Measurements from ENCODE around the gene FAM83C.

The FAM83C gene

GRCh38 chr20:35291654-35292503 lies at the start of gene FAM83C:
FAM83C (minus strand) TSS chr20:35292425; CDS start chr20:35292304, 121 bp downstream.
- H3K27ac ChIP-seq (ENCODE audit: low read depth, low read length), result no peak within 1 kb of the TSS
- no peak within 1 kb of the TSS for H3K9ac ChIP-seq (ENCODE audit: low read depth in 1 of 2, low read length in 2 of 2)
- peaks cover 0 to under 1% of the 10 kb centered on the region in 2 donors for H3K27me3 ChIP-seq (ENCODE audit: control insufficient read depth in 1 of 2, insufficient read depth in 2 of 2, low read length in 2 of 2)

GRCh38 chr20:35341366-35342028 lies 49.3 kb upstream of the FAM83C start:
- Histone ChIP-seq H3K27ac (ENCODE audit: low read depth, low read length) (no peak overlapping the region), H3K9ac (ENCODE audit: low read depth in 1 of 2, low read length in 2 of 2) (no peak overlapping the region), H3K9me3 (ENCODE audit: control insufficient read depth in 1 of 2, low read length in 2 of 2) (no peaks in the 10 kb centered on the region), H3K4me1 (ENCODE audit: control insufficient read depth in 1 of 2, insufficient read depth in 2 of 2, low read length in 2 of 2) (peaks cover 6 to 12% of the 10 kb centered on the region in 2 donors), H3K4me3 (ENCODE audit: low read depth in 1 of 2, low read length in 2 of 2) (no peak overlapping the region), H3K36me3 (ENCODE audit: control insufficient read depth in 1 of 2, insufficient read depth in 2 of 2, low read length in 2 of 2) (peaks cover 4 to 41% of the 10 kb centered on the region in 2 donors), H3K27me3 (ENCODE audit: control insufficient read depth in 1 of 2, insufficient read depth in 2 of 2, low read length in 2 of 2) (no peaks in the 10 kb centered on the region)

More at GRCh38 chr20:35291654-35292503, at the start of gene FAM83C:
- Histone ChIP-seq H3K36me3 (ENCODE audit: control insufficient read depth in 1 of 2, insufficient read depth in 2 of 2, low read length in 2 of 2) (no peaks in the 10 kb centered on the region), H3K9me3 (ENCODE audit: control insufficient read depth in 1 of 2, low read length in 2 of 2) (no peaks in the 10 kb centered on the region), H3K4me1 (ENCODE audit: control insufficient read depth in 1 of 2, insufficient read depth in 2 of 2, low read length in 2 of 2) (no peaks in the 10 kb centered on the region), H3K4me3 (ENCODE audit: low read depth in 1 of 2, low read length in 2 of 2) (no peak within 1 kb of the TSS)

DNA sequence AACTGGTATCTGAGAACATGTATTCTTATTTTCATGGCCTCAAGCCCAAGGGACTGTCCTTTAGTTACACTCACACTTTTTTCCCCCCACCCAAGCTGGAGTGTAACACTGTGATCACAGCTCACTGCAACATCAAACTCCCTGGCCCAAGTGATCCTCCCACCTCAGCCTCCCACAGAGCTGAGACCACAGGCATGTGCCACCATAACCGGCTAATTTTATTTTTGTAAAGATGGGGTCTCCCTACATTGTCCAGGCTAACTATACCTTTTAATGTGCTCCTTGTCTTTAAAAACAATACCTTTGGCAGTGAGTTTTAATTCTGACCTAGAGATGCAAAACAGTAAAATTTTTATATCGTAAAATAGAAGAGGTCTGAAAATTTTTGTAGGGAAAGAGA lies 48.2 kb upstream of the FAM83C start:
- Histone ChIP-seq H3K36me3 (ENCODE audit: control insufficient read depth in 1 of 2, insufficient read depth in 2 of 2, low read length in 2 of 2) (peaks cover 4 to 31% of the 10 kb centered on the region in 2 donors), H3K27me3 (ENCODE audit: control insufficient read depth in 1 of 2, insufficient read depth in 2 of 2, low read length in 2 of 2) (no peaks in the 10 kb centered on the region), H3K4me1 (ENCODE audit: control insufficient read depth in 1 of 2, insufficient read depth in 2 of 2, low read length in 2 of 2) (peaks cover 6 to 12% of the 10 kb centered on the region in 2 donors), H3K27ac (ENCODE audit: low read depth, low read length) (no peak overlapping the region), H3K9ac (ENCODE audit: low read depth in 1 of 2, low read length in 2 of 2) (no peak overlapping the region), H3K4me3 (ENCODE audit: low read depth in 1 of 2, low read length in 2 of 2) (no peak overlapping the region), H3K9me3 (ENCODE audit: control insufficient read depth in 1 of 2, low read length in 2 of 2) (no peaks in the 10 kb centered on the region)

- no peak overlapping the region for H3K4me3 ChIP-seq (ENCODE audit: low read depth in 1 of 2, low read length in 2 of 2)
- no peaks in the 10 kb centered on the region for H3K27me3 ChIP-seq (ENCODE audit: control insufficient read depth in 1 of 2, insufficient read depth in 2 of 2, low read length in 2 of 2)
- H3K9ac ChIP-seq (ENCODE audit: low read depth in 1 of 2, low read length in 2 of 2), result no peak overlapping the region
- H3K27ac ChIP-seq (ENCODE audit: low read depth, low read length), result no peak overlapping the region
- H3K36me3 ChIP-seq (ENCODE audit: control insufficient read depth in 1 of 2, insufficient read depth in 2 of 2, low read length in 2 of 2), result peaks cover 4 to 24% of the 10 kb centered on the region in 2 donors
- H3K9me3 ChIP-seq (ENCODE audit: control insufficient read depth in 1 of 2, low read length in 2 of 2), result no peaks in the 10 kb centered on the region
- peaks cover 6 to 12% of the 10 kb centered on the region in 2 donors for H3K4me1 ChIP-seq (ENCODE audit: control insufficient read depth in 1 of 2, insufficient read depth in 2 of 2, low read length in 2 of 2)
Measured at GRCh38 chr20:35339636-35340035, 47.4 kb upstream of the FAM83C start.

GRCh38 chr20:35339007-35339406 lies 46.8 kb upstream of the FAM83C start:
- H3K27ac ChIP-seq (ENCODE audit: low read depth, low read length), result no peak overlapping the region
- H3K27me3 ChIP-seq (ENCODE audit: control insufficient read depth in 1 of 2, insufficient read depth in 2 of 2, low read length in 2 of 2), result no peaks in the 10 kb centered on the region
- H3K4me3 ChIP-seq (ENCODE audit: low read depth in 1 of 2, low read length in 2 of 2), result no peak overlapping the region
- peaks cover under 1 to 6% of the 10 kb centered on the region in 2 donors for H3K4me1 ChIP-seq (ENCODE audit: control insufficient read depth in 1 of 2, insufficient read depth in 2 of 2, low read length in 2 of 2)
- no peak overlapping the region for H3K9ac ChIP-seq (ENCODE audit: low read depth in 1 of 2, low read length in 2 of 2)
- H3K36me3 ChIP-seq (ENCODE audit: control insufficient read depth in 1 of 2, insufficient read depth in 2 of 2, low read length in 2 of 2), result peaks cover 4 to 20% of the 10 kb centered on the region in 2 donors
- H3K9me3 ChIP-seq (ENCODE audit: control insufficient read depth in 1 of 2, low read length in 2 of 2), result no peaks in the 10 kb centered on the region

DNA sequence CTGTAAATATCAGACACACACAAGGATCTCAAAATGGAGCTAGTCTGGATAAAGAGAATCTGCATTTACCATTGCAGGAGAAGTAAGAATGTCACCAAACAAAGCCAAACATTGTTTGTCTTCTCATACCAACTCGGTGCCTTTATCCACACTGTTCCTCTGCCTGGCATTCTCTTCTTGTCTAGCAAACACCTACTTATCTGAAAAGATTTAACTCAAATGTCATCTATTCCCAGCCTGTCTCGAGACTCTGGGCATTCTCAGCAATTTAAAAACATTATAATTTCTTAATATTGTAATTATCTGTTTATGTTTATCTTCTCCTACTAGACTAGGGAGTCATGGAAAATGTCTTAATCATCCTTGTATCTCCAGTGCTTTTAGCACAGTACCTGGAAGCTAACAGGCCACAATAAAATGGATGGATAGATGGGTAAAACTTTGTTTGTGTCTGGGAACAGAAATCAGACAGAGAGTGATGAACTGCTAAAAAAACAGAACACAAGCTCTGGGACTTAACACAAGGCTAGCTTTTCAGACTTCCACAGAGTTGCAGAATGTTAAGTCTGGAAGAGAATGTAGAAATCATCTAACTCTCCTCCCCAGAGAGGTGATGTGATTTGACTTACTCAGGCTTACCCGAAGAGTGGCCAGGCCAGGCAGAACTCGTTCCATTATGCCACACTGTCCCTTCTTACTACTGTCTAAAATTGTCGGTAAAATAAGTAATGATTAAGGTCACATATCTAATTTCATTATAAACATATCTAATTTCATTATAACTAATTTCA lies 42.3 kb upstream of the FAM83C start:
- no peak overlapping the region for H3K4me3 ChIP-seq (ENCODE audit: low read depth in 1 of 2, low read length in 2 of 2)
- no peaks in the 10 kb centered on the region for H3K36me3 ChIP-seq (ENCODE audit: control insufficient read depth in 1 of 2, insufficient read depth in 2 of 2, low read length in 2 of 2)
- H3K4me1 ChIP-seq (ENCODE audit: control insufficient read depth in 1 of 2, insufficient read depth in 2 of 2, low read length in 2 of 2), result peaks cover 0 to 5% of the 10 kb centered on the region in 2 donors
- H3K9ac ChIP-seq (ENCODE audit: low read depth in 1 of 2, low read length in 2 of 2), result no peak overlapping the region
- no peaks in the 10 kb centered on the region for H3K27me3 ChIP-seq (ENCODE audit: control insufficient read depth in 1 of 2, insufficient read depth in 2 of 2, low read length in 2 of 2)
- no peaks in the 10 kb centered on the region for H3K9me3 ChIP-seq (ENCODE audit: control insufficient read depth in 1 of 2, low read length in 2 of 2)
- H3K27ac ChIP-seq (ENCODE audit: low read depth, low read length), result no peak overlapping the region

GRCh38 chr20:35333606-35334005 lies 41.4 kb upstream of the FAM83C start:
- H3K36me3 ChIP-seq (ENCODE audit: control insufficient read depth in 1 of 2, insufficient read depth in 2 of 2, low read length in 2 of 2), result no peaks in the 10 kb centered on the region
- no peaks in the 10 kb centered on the region for H3K9me3 ChIP-seq (ENCODE audit: control insufficient read depth in 1 of 2, low read length in 2 of 2)
- no peak overlapping the region for H3K27ac ChIP-seq (ENCODE audit: low read depth, low read length)
- no peak overlapping the region for H3K9ac ChIP-seq (ENCODE audit: low read depth in 1 of 2, low read length in 2 of 2)
- H3K4me3 ChIP-seq (ENCODE audit: low read depth in 1 of 2, low read length in 2 of 2), result no peak overlapping the region
- peaks cover 4 to 12% of the 10 kb centered on the region in 2 donors for H3K4me1 ChIP-seq (ENCODE audit: control insufficient read depth in 1 of 2, insufficient read depth in 2 of 2, low read length in 2 of 2)
- no peaks in the 10 kb centered on the region for H3K27me3 ChIP-seq (ENCODE audit: control insufficient read depth in 1 of 2, insufficient read depth in 2 of 2, low read length in 2 of 2)

DNA sequence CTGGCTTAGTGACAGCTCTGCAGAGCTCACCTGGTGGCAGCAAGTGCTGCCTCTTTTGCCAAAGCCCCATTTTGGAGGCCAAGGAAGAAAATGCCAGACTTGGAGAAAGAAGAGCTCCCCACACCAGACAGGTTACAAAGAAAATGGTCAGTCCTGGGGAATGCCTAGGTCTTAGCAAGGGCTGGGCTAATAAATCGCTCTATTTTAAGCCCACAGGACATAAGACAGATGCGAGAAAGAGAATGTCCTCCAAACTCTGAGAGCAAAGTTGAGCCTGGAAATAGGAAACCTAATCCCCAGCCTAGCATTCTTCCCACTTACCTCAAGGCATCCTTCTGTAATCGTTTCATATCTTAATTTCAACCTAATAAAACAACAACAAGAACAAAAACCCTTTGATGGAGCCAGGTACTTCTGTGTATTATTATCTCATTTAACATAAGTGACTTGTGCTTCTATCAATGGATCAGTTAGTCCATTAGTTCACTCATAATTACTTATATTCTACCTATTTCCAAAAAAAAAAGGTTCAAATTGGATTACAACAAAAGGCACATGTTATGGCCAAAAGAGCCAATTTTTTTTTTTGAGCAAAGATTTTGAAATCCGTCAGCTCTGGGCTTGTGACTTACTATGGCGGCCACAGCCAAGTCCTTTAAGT lies 40.4 kb upstream of the FAM83C start:
- Histone ChIP-seq H3K36me3 (ENCODE audit: control insufficient read depth in 1 of 2, insufficient read depth in 2 of 2, low read length in 2 of 2) (no peaks in the 10 kb centered on the region), H3K9me3 (ENCODE audit: control insufficient read depth in 1 of 2, low read length in 2 of 2) (no peaks in the 10 kb centered on the region), H3K4me1 (ENCODE audit: control insufficient read depth in 1 of 2, insufficient read depth in 2 of 2, low read length in 2 of 2) (peaks cover 4 to 18% of the 10 kb centered on the region in 2 donors), H3K4me3 (ENCODE audit: low read depth in 1 of 2, low read length in 2 of 2) (no peak overlapping the region), H3K27ac (ENCODE audit: low read depth, low read length) (no peak overlapping the region), H3K9ac (ENCODE audit: low read depth in 1 of 2, low read length in 2 of 2) (no peak overlapping the region), H3K27me3 (ENCODE audit: control insufficient read depth in 1 of 2, insufficient read depth in 2 of 2, low read length in 2 of 2) (no peaks in the 10 kb centered on the region)

DNA sequence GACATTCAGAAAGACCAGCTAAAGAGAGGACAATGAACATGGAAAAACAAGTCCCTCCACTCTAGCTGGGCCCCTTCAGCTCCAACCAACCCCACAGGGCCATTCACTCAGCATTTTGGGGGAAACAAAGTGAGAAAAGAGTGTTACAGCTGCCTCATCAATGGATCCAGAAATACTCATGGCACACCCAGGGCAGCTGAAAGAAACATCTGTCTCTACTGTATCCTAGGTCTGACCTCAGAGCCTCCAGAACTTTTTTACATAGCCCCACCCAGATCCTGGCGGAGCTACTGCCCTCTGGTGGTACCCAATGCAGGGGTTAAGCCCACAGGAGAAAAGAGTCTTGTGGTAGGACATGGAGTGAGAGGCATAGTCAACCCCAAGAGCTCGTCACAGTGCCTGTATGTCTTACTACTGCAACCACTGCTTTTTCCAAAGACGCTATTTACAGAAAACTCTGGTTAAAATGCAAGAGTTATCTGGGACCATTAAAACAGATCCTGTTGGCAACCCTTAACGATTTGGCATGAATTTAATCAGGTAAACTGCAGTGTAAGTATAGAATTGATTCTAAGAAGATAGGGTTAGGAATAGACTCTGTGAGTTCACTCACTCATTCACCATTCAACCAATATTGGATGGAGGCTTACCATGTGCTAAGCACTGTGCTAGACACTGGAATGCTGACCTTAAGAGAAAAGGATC lies 37.4 kb upstream of the FAM83C start:
- Histone ChIP-seq H3K4me3 (ENCODE audit: low read depth in 1 of 2, low read length in 2 of 2) (no peak overlapping the region), H3K27me3 (ENCODE audit: control insufficient read depth in 1 of 2, insufficient read depth in 2 of 2, low read length in 2 of 2) (no peaks in the 10 kb centered on the region), H3K9me3 (ENCODE audit: control insufficient read depth in 1 of 2, low read length in 2 of 2) (no peaks in the 10 kb centered on the region), H3K36me3 (ENCODE audit: control insufficient read depth in 1 of 2, insufficient read depth in 2 of 2, low read length in 2 of 2) (no peaks in the 10 kb centered on the region), H3K4me1 (ENCODE audit: control insufficient read depth in 1 of 2, insufficient read depth in 2 of 2, low read length in 2 of 2) (peaks cover 19 to 40% of the 10 kb centered on the region in 2 donors), H3K27ac (ENCODE audit: low read depth, low read length) (no peak overlapping the region), H3K9ac (ENCODE audit: low read depth in 1 of 2, low read length in 2 of 2) (no peak overlapping the region)
